Right ventricle myocardium inferior (tissue), 1 donor: ENCODE data around the gene PRR33. TPM values are rescaled to one million over a fixed set of nuclear protein-coding genes. Genes with fewer than 3 reads are reported as not detected.

ENCODE experiments used
- ATAC-seq: fragments of 200-7000 bp; cut with Tn5 transposase; one replicate; pipeline ENCODE4 v1.9.1; 2020; ENCODE audit warnings: mild to moderate bottlenecking, moderate library complexity
- DNase-seq: peaks from one replicate; pipeline ENCODE4 v3.0.0; 2021; ENCODE audit errors: missing footprints
- intact Hi-C: fragments of 100-400 bp; cut with DNase I; formaldehyde crosslinking; loops from one replicate; pipeline ENCODE4 v1.11.0; 2022
- total RNA-seq: library from RNA; stranded (reverse); fragmentation: NEBNext Ultra II Directional; extraction: Animal tissue kit (Norgen Biotek cat#: 25700); gene quantifications from one replicate; pipeline ENCODE4 v1.2.1, GENCODE V29; 2021
- donor health status: DM: no; HTN: yes; CAD: no; lungs with severe emphysema.

The PRR33 gene
- total RNA-seq, 1 donor from 2014 or later, result 5.0 TPM

- DNase-seq (peak; percentile 76), ATAC-seq (no peak)
- intact Hi-C loops, result no loop called here
Measured at GRCh38 chr11:1858154-1858553, 33.5 kb downstream of the PRR33 start.

GRCh38 chr11:1857064-1857463, 34.6 kb downstream of the PRR33 start:
- no peak for ATAC-seq
- intact Hi-C loops, result no loop called here
- peak; percentile 46 for DNase-seq

GRCh38 chr11:1856306-1857005, 35.2 kb downstream of the PRR33 start:
- intact Hi-C loops, result no loop called here
- no peak for ATAC-seq
- peak; percentile 31 for DNase-seq

- DNase-seq (peak; percentile 26), ATAC-seq (no peak)
- intact Hi-C loops, result no loop called here
Measured at GRCh38 chr11:1855886-1856265, 35.8 kb downstream of the PRR33 start.

GRCh38 chr11:1854949-1855885, 36.5 kb downstream of the PRR33 start:
- no peak for ATAC-seq
- DNase-seq, result peak; percentile 61
- intact Hi-C loops, result no loop called here

GRCh38 chr11:1854132-1854948, 37.4 kb downstream of the PRR33 start:
- intact Hi-C loops, result no loop called here
- DNase-seq (peak; percentile 55), ATAC-seq (no peak)

- DNase-seq (peak; percentile 59), ATAC-seq (no peak)
- intact Hi-C loops, result no loop called here
Measured at GRCh38 chr11:1853376-1854131, 38.1 kb downstream of the PRR33 start.

- DNase-seq (peak; percentile 79), ATAC-seq (peak; percentile 4)
- intact Hi-C loops, result no loop called here
Measured at GRCh38 chr11:1852877-1853276, 38.8 kb downstream of the PRR33 start, which contains the start of gene LSP1. Gene LSP1 (plus strand): TSS chr11:1853084. CDS start chr11:1853145, 61 bp downstream.

- ATAC-seq (no peak), DNase-seq (no peak)
- intact Hi-C loops, result no loop called here
Measured at GRCh38 chr11:1852271-1852876, 39.3 kb downstream of the PRR33 start.

- intact Hi-C loops, result no loop called here
- DNase-seq (no peak), ATAC-seq (no peak)
Measured at GRCh38 chr11:1851468-1852180, 40.1 kb downstream of the PRR33 start.

GRCh38 chr11:1848640-1849430, 42.9 kb downstream of the PRR33 start:
- intact Hi-C loops, result no loop called here
- DNase-seq, result no peak
- ATAC-seq, result no peak

GRCh38 chr11:1847926-1848639, 43.6 kb downstream of the PRR33 start:
- DNase-seq (no peak), ATAC-seq (no peak)
- intact Hi-C loops, result no loop called here

GRCh38 chr11:1847006-1847735, 44.5 kb downstream of the PRR33 start:
- ATAC-seq, result no peak
- intact Hi-C loops, result no loop called here
- no peak for DNase-seq

- no peak for ATAC-seq
- intact Hi-C loops, result no loop called here
- DNase-seq, result no peak
Measured at GRCh38 chr11:1846453-1846932, 45.2 kb downstream of the PRR33 start.
